Fibroblast of the conjunctiva (primary cell): ENCODE data around the gene KLF15.

Experiments
- DNase-seq: peaks from one replicate; pipeline ENCODE4 v3.0.0-alpha.2; 2010; ENCODE audit warnings: low read depth

Gene KLF15

GRCh38 chr3:126360714-126361060 is 3.5 kb upstream of the KLF15 start:
- DNase-seq: no peak

- no peak for DNase-seq
Observed at GRCh38 chr3:126360046-126360713, 3.0 kb upstream of the KLF15 start.

GRCh38 chr3:126358816-126359181 is 1.6 kb upstream of the KLF15 start:
- DNase-seq: no peak

GRCh38 chr3:126358038-126358815 is 1.0 kb upstream of the KLF15 start:
- no peak for DNase-seq

- DNase-seq: no peak
Observed at GRCh38 chr3:126356373-126357264, 589 bp downstream of the KLF15 start.

- peak; percentile 89 for DNase-seq
Observed at GRCh38 chr3:126355777-126356372, 1.3 kb downstream of the KLF15 start.

- no peak for DNase-seq
Observed at GRCh38 chr3:126355251-126355650, 2.0 kb downstream of the KLF15 start.

GRCh38 chr3:126354776-126355175 is 2.4 kb downstream of the KLF15 start:
- DNase-seq: no peak

GRCh38 chr3:126353694-126354321 is 3.4 kb downstream of the KLF15 start:
- no peak for DNase-seq

- peak; percentile 43 for DNase-seq
Observed at GRCh38 chr3:126352476-126353454, 4.4 kb downstream of the KLF15 start.

- no peak for DNase-seq
Observed at GRCh38 chr3:126351771-126352475, 5.3 kb downstream of the KLF15 start.

- DNase-seq: no peak
Observed at GRCh38 chr3:126351086-126351770, 6.0 kb downstream of the KLF15 start.

GRCh38 chr3:126350502-126351085 is 6.6 kb downstream of the KLF15 start:
- no peak for DNase-seq

GRCh38 chr3:126349611-126350501 is 7.4 kb downstream of the KLF15 start:
- no peak for DNase-seq

- no peak for DNase-seq
Observed at GRCh38 chr3:126349071-126349470, 8.1 kb downstream of the KLF15 start.

GRCh38 chr3:126348308-126348920 is 8.8 kb downstream of the KLF15 start:
- no peak for DNase-seq

- DNase-seq: no peak
Observed at GRCh38 chr3:126347543-126348161, 9.6 kb downstream of the KLF15 start.
